ENCODE measurements around the gene MARK4.

GRCh38 chr19:45295873-45296272 lies 44.8 kb downstream of the MARK4 start:
- TF ChIP-seq POLR2A (IDR thresholded peaks at IDR 0.05; ENCODE audit: low read depth, low read length) (no peak), TAF1 (IDR thresholded peaks at IDR 0.05; ENCODE audit: borderline replicate concordance, low read depth, low read length) (no peak)
